Anterior cingulate cortex (tissue), 58 donors: ENCODE results near the gene SLC13A5.
A peak's percentile ranks its signal among the peaks of the same experiment; 100 is the strongest.
"Not testable (repeated sequence)": the region's sequence is repeated elsewhere in the genome, so short reads cannot be mapped to it uniquely, and the experiment has no call there.

Source experiments
- DNase-seq, 58 donors: peaks; one replicate each; lab custom pipeline; 2025; lab: John Stamatoyannopoulos, UW

SLC13A5 gene

DNA sequence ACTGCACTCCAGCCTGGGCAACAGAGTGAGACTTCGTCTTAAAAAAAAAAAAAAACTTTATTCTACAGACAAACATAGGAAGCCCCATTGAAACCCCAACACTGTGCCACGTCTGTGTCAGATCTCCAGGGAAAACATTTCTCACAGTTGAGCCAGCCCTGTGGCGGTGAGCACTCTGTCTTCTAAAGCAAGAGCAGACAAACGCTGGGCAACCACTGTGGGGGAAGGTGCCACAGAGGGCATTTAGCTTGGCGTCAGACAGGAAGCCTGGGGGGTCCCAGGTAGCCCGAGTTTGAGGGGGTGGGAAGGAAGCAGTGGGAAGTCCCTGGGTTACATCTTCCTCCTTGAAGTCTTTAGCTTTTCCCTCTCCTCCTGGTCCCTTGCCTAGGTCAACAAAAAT, 45.7 kb downstream of the SLC13A5 start:
- no peak for DNase-seq

DNA sequence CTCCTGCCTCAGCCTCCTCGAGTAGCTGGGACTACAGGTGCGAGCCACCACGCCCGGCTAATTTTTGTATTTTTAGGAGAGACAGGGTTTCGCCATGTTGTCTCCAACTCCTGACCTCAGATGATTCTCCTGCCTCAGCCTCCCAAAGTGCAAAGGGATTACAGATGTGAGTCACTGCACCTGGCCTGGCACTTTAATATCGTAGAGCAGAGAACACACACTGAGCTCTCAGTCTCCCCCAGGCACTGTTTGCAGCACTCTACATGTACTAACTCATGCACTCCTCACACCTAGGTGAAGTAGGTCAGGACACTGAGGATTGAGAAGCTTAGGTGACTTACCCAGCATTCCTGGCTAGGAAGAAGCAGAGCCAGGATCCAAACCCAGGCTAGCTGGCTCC, 46.6 kb downstream of the SLC13A5 start:
- DNase-seq: no peak

DNA sequence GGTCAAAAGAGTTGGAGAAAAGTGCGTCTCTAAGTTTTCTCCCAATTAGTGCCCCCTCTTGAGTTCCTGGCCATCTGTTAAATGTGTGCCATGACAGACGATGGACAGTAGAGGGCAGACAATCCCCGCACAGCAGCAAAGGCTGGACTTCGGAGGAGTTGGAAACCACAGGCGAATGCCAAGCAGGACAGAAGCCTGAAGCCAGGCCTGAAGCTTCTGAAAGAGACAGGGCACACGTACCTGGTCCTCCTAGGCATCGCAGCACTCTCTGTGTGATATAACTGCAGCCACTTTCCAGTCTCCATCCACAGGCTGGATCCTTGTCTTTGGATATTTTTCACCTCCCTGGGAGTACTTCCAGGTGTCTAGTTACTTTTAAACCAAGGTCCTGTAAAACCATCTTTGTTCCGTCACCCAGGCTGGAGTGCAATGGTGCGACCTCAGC, 47.1 kb downstream of the SLC13A5 start:
- peak in 52 of 58 donors; percentile 6 to 86 (median 52) for DNase-seq

DNA sequence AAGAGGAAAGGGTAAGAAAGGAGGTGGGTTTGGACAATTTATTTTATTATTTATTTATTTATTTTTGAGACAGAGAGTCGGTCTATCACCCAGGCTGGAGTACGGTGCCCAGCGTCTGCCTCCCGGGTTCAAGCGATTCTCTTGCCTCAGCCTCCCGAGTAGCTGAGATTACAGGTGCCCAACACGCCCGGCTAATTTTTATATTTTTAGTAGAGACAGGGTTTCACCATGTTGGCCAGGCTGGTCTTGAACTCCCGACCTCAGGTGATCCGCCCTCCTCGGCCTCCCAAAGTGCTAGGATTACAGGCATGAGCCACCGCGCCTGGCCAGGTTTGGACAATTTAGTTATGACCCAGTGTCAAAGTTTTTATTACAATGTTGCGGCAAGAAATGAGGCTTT, 50.0 kb downstream of the SLC13A5 start:
- DNase-seq: not testable (repeated sequence)

DNA sequence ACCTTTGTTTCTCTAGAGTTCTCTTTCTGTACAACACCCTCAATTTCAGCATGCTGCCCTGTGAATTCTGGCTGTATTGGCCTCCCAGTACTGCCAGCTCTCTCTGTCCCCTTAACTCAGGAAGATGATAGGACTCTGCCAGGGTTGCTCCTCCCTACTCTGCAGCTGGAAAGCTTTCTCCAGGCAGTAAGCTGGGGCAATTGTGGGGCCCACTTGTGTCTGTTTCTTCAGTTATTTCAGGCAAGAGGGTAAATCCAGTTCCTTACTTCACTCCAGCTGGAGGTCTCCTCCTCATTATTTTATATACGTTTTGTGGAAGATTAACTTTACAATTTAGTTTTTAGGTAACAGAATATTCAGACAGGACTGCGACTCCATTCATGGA, 51.7 kb downstream of the SLC13A5 start:
- DNase-seq: no peak

DNA sequence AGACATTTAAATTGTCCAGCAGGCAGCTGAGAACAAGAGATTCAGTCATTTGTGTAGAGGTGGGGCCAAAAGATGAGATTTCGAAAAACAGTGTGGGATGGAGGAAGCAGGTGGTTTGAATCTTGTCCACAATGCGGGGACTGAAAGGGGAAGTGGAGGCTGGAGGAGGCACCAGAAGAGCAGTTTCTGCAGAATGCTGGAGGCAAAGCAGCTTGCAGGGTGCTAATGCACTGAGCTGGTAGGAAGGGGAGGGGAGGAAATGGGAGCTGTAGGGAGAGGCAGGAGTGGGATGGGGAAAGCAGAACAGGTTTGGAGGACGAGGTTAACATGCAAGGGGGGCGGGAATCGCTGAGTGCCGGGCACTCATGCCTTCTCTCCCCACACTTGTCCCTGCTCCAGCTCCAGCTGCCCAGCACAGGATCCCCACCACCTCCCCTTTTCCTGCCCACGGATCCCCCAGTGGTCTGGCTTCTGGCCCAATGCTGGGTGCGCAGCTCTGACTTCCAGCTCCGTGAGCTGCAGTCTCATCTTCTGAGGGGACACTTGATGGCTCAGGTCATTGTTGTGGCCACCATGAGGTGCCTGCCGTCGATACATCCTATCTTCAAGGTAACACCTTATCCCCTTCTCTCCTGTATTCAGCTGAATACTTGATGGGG, 52.2 kb downstream of the SLC13A5 start:
- DNase-seq: peak in 4 of 58 donors; percentile 3 to 33 (median 20)

DNA sequence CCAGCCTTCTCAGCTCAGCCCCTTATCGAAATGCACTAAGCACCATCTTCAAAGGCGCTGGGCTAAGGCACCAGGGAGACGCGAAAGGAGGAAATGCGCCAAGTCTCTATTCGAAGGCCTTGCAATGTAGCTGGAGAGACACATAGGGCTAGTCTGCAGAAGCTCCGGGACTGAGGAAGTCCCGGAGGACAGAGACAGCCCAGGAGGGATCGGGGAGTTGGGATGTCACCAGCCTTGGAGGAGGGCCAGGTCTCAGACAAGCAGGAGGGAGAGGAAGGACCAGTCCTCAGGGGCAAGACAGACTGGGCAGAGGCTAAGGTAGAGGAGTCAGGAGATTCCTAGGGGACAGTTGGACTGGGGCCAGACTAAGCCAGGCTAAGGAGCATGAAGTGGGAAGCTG, 53.1 kb downstream of the SLC13A5 start:
- DNase-seq: no peak

DNA sequence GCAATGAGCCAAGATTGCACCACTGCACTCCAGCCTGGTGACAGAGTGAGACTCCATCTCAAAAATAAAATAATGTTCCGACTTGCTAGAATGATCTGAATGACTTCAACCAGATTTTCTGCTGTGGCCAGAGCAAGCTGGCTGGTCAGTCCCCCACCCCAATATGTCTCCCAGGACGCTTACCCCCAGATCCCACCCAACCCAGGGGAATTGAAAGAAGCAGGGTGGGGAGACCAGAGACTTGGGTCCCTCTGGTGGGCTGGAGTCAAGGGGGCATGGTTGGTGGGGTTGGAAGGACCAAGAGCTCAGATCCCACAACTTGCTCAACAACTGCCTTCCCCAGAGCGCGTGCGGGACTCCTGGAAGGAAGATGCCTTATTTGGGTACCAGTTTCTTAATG, 54.8 kb downstream of the SLC13A5 start:
- not testable (repeated sequence) for DNase-seq

DNA sequence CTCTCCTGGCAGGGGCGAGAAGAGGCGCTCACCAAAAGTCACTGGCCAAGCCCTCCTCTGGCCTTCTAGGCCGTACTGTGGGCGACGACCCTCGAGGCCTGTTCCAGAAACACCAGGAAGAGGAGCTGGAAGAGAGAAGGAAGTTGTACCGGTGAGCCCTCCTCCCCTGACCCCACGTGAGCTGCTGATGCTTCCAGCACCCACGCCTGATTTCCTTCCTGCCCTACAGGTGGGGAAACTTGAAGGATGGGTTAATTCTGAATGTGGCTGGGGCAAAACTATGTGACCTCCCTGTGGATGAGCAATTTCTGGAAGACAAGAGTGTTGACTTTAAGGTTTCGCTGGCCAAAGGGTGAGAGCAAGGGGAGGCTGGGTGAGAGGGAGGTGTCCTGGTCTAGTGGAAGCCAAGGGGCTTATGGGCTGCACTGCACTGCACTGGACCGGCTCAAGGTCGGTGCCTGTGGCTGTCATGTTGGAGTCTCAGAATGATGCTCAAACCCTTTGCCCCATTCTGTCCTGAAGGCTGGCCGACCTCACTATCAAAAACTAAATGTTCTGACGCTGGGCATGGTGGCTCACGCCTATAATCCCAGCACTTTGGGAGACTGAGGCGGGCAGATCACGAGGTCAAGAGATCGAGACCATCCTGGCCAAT, 55.4 kb downstream of the SLC13A5 start:
- DNase-seq: no peak

DNA sequence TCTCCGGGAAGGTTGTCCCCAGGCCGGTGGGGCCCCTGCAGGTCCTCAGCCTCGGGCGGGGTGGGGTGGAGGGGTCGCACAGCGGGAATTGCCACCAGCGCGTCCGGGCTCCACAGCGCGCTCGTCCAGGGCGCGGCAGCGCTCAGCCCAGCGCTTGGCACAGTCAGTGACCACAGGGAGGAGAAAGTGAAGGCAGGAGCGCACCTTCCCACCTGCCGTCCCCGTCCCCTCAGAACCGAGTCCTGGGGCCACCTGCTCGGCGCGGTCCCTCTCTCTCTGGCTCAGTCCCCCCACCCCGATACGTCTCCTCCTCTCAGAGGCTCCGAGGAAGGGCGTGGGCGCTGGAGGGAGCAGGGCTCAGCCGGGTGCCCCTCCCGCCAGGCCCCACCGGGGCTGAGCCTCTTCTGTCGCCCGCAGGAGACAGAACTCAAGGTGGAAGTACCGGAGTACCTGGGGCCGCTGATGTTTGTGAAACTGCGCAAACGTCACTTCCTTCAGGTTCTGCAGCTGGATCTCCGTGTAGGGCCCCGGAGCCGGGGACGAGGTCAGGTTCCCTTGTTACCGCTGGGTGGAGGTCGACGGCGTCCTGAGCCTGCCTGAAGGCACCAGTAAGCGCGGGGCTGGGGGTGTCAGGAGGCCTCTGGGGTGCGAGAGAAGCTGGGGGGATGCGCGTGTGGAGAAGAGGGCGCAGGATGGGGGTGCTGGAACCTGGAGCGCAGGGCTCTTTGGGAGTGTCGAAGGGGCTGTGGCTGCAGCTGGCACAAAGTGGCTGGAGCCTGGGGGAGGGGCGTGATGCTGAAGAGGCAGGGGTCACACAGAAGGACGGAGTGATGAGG, 56.2 kb downstream of the SLC13A5 start:
- not testable (repeated sequence) for DNase-seq

DNA sequence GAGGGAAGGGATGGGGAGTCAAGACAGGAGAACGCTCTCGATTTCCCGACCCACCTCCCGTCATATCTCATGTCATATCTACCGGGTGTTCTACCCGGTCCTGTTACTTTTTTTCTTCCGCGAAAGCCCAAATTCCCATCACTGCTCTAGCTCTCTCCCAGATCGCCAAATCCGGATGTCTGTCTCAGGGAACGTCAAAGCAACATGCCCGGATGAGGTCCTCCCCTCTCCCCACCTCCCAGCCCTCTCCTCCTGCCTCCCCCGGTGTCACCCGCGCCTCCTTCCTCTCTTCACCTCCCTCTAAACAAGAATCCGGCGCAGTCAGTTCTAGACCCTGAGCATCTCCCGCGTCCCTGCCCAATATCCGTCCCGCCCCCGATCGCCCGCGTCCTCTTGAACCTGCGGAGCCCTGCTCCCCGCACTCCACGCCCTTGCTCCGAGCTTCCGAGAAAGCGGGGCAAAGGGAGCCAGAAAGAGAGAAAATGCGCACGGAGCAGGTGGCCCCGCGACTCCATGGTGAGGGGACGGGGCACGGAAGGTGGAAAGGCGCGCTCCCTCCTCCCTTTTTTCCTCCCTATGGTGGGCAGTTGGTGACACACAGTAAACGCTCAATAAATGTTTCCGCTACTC, 57.3 kb downstream of the SLC13A5 start:
- not testable (repeated sequence) for DNase-seq

DNA sequence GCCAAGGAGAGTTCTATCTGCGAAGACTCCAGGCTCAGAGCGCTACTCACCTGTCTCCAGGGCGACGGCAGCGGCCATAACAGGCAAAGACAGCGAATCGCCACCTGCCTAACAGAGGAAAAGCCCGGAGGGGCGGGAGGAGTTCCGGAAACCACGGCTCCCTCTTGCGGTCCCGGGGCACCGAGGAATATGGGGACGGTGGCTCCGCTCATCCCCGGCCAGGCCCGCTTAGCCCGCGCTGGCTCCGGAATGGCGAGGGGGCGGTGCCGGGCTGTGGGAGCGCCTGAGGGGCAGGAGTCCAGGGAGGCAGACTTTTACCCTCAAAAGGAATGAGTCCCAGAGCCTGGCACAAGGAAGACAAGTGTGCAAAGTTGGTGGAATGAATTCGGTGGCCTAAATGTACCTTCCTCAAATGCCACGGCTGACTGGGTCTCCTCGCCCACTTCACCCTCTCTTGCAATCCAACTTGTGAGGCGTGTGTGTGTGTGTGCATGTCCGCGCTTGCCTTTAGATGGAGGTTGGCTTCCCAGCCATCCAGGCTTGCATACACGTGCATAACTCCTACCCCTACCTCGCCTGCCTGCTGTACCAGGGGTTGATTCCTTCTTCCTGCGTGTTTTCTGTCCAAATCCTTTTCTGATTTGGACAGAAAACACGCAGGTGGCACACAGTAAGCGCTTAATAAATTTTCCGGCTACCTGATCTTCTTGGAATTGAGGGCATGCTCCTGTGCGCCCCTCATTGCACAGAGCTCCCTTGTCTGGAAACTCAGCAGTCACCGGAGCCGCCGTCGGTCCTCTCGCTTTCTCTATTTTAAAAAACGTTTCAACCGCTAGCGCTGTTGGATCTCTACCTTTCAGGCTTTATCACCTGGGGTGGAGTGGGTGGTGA, 58.1 kb downstream of the SLC13A5 start:
- peak in 1 of 58 donors; percentile 23 for DNase-seq

DNA sequence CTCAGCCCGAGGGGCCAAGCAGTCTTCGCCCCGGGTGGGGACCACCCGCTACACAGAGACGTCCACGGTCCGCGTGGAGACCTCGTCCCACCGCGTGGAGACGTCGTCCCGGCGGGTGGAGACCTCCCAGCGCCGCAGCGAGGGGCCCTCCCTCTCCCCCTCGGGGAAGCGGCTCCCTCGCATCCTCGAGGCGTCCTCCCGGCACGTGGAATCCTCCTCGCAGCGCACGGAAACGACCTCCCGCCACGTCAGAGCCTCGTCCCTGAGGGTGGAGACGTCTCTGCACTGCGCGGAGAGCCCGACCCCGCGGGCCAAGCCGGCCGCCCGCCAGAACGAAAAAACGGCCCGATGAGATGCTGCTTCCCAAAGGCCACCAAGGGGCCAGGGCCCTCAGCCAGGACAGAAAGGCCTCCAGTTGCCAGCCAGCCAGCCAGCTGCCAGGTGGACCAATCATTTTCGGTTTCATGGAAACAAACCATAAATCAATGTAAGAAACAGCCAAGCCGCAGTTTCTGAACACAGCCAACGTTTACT, 61.2 kb downstream of the SLC13A5 start:
- DNase-seq: peak in 2 of 58 donors; percentile 43 to 55

DNA sequence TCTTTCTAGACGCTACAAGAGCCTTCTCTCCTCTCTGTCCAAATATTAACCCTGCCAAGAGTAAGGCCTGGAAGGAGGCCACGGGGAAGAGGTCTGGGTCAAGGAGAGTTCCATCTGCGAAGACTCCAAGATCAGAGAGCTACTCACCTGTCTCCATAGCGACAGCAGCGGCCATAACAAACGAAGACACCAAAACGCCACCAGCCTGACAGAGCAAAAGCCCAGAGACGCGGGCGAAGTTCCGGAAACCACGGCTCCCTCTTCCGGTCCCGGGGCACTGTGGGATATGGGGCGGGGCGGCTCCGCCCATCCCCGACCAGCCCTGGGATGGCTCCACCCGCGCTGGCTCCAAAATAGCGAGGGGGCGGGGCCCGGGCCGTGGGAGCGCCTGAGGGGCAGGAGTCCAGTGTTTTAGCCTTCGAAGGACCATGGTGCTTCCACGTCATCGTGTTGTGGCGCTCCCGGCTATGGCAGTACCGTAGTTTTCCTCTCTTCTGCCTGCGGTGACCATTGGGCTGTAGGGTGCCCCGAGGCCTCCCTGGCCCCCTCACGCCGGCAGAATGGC, 61.7 kb downstream of the SLC13A5 start, which contains the start of the genes C17orf100 and MED31:
TSS of gene C17orf100 (plus strand) at position 409 of the 565 bp plus-strand sequence. CDS start at position 561, 152 bp downstream.
TSS of gene MED31 (minus strand) at position 252 of the 565 bp plus-strand sequence. CDS start at position 175, 77 bp downstream.
- peak; percentile 31 to 93 (median 88) for DNase-seq

DNA sequence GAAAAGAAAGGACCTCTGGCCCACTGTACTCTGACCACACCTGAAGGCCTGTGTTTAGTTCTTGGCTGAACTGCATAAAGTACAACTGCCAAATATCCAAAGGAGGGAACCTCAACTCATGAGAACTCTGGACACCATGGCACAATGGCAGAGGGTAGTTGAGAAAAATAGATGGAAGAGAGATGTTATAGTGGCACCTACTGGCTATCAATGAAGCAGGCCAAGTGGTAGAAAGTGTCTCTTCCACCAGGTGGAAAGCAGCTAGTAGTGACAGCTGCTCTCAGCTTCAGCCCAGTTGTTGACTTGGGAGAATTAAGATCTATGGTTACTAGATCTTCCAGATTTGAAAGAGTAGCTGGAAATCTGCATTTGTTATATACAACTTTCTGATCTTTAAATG, 65.0 kb downstream of the SLC13A5 start:
- DNase-seq: no peak

DNA sequence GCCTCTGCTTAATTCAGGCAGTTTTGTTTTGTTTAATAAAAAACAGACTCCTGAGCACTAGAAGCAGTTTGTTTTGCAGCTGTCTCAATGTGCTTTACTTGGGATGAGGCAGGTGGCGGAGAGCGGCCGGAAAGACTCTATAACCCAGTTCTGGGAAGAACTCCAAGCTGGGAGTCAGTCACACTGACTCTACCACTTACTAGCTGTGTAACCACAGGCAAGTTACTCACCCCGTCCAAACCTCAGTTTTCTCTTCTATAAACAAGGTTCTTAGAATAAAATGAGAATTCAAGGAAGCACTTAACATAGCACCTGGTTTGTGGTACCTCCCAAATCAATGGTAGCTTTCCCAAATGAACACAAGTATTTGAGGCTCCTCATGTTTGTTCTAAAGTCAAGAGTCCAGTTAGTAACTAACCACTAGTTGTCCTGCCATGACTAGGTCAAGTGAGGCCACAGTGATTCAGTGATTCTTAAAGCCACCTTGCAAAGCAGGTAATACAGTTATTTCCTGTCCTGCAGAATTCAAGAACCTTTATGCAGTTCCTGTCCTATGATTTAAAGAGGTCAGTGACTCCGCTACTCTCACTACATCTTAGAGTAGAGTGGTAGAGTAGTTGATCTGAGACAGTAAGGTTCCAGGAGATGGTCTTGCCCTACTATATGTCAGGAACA, 69.6 kb downstream of the SLC13A5 start:
- DNase-seq: no peak

DNA sequence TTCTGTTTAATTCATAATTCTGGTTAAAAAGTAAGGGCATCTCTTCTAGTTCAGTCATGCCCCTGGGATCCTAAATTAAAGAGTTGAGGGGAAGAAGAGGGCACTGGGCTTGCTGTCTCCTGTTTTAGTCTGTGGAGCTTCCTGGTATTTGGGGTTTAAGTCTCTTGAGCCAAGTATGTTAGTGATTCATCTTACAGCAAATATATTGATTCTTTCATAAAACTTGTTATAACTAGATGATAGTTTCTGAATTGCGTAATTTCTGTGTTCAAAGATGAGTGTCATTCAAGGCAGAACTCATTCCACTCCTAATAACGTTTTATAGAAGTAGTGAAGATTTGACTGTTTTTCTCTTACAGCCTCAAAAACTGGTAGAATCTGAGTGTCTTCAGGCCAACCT, 70.6 kb downstream of the SLC13A5 start:
- no peak for DNase-seq

DNA sequence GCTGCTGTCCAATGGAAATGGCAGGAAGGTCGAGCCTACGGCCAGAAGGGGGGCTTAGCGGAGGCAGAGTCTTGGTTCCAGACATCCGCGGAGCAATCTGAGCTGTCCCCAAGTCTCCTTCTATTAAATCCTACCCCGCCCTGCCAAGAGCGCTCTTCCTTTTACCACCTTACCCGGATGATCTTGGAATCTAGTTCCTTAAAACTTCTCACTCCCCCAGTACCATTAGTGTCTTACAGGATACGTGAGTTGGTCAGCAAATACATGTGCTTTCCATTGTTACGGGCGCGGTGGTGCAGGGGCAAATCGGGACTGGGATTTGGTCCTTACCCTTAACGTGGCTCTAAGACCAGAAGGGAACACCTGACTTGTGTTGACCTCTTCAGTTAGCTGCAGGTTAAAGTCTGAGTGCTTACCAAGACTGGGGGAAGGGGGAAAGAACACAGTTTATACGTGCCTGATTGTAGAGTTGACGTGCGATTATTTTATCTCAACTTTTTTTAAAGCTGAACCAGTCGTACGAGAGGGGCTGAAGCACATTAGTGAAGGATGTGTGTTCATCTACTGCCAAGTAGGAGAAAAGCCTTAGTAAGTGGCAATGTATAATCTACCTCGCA, 71.8 kb downstream of the SLC13A5 start:
- no peak for DNase-seq
